GM19043 (cell line): ENCODE data around the gene SLC39A3.

ENCODE experiments used
- ATAC-seq: cut with Tn5 transposase; IDR thresholded peaks from one replicate; pipeline ENCODE4 v1.9.1; 2021; ENCODE audit warnings: low read depth; ENCODE audit not compliant: unreplicated experiment

The SLC39A3 gene

GRCh38 chr19:2769218-2769617, 29.4 kb upstream of the SLC39A3 start:
- no peak for ATAC-seq

DNA sequence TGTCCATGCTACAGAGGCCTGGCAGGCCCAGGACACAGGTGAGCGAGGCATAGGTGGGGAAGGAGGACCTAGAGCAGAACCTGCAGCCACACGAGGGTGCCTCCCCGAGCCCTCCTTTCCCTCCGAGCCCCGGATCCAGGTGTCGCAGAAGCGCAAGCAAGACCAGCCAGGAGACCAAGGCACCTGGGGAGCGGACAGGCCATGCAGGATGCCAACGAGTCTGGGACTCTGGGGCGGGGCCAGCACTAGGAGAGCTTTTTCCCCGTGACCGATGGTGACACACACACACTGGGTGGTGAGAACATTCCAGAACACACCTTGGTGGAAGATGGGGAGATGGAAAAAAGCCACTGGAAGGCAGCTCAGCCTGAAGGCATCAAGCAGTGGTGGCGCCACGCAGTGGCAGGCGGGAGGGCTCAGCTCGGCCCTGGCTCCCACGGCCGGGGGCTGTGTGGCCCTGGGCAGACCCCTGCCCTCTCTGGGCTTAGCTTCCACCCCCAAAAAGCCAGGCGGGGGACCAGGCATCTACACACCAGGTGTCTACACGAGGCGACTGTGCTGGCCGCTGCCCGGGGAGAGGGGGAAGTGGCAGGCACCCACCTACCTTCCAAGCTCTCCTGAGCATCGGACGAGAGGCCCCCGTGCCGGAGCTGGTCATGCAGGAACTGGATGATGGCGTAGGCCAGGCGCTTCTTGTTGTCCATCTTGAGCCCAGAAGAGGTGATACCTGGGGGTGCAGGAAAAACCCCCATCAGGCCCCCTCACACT, 28.7 kb upstream of the SLC39A3 start:
- ATAC-seq, result no peak

DNA sequence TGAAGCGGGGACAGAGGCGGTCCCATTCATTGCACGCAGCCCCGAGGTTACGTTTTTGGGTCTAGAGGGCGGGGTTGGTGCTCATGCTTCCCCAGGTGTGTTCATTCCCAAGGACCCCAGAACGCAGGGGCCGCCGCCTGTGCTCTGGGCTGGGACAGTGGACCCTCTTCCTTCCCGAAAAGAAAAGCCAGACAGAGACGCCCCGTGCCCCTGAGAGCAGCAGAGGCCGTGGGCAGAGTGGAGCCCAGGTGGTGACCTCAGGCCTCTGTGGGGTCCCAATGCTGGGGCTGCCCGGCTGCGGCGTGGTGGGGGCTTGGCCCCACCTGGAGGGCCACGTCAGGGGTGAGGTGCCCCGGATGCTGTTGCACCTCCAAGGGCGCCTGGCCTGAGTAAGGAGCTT, 27.9 kb upstream of the SLC39A3 start:
- ATAC-seq, result no peak

DNA sequence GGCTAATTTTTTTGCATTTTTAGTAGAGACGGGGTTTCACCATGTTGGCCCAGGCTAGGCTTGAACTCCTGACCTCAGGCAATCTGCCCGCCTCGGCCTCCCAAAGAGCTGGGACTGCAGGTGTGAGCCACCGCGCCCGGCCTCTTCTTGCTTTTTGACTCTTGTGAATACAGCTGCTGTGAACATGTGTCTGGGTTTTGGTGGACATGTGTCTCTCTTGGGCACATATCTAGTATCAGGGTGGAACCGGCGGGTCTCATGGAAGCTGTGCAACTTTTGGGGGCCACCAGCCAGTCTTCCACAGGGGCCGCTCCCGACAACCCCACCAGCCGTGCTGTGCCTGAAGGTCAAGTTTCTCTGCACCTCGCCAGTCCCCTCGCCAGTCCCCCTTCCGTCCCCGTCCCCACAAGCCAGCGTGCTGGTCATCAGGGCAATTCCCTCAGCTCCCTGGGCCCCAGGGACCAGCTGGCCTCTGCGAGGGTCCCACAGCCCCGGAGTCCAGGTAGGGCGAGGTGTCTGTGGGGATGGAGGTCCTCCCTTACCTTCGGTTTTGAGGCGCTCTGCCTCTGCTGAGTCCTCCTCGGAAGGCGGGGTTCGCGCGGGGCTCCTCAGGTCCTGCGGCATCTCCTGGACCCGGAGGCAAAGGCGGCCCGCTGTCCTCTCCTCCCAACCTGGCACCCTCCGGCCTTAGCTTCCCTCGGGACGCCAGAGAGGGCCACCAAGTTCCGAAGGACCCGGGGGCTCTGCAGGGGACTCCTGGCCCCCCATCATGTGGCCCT, 27.0 kb upstream of the SLC39A3 start:
- no peak for ATAC-seq

DNA sequence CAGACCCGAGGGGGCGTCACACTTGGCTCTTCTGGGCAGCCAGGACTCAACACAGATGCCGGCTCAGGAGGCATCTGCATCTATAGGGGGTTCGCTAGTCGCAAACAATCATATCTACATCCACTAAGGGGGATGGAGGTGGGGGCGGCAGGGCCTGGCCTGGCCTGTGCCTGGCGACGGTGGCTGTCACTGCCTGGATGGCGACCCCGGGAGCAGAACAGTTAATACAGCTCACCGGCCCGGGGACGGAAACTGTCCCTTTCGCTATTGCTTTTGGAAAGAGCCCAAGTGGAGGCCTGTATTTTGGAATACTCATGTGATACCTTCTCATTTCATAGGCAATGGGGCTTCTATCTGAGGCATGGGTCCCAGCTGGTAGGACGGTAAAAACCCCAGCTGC, 25.6 kb upstream of the SLC39A3 start:
- ATAC-seq, result no peak

GRCh38 chr19:2764945-2765344, 25.1 kb upstream of the SLC39A3 start:
- ATAC-seq, result no peak

GRCh38 chr19:2763687-2764086, 23.9 kb upstream of the SLC39A3 start:
- no peak for ATAC-seq

DNA sequence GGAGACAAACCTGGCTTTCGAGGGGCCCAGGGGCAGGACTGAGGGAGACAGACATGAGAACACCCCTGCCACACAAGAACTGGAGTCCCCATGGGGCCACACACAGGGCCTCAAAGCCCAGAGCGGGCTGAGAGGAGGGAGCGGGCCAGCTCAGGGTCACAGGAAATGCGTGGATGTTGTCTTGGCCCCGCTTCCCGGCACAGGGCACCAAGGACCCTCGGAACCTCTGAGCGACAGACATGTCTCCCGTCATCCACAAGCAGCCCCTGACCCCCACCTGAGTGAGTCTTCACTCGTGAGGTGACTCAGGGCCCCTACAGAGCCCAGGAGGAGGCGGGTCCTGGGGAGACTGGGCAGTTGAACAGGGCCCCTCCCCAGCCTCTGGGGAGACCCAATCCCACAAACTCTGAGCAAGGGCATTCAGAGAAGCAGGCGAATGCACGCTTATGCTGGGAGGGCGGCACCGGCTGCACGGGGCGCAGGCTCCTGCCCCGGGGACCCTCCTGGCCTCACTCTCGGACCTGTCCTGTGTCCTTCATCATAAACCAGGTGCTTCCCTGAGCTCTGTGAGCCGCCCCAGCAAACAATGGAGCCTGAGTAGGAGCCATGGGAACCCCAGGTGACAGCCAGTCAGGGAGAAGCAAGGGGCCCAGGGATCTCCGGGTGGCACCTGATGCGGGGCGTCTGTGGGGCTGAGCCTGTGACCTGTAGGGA, 23.1 kb upstream of the SLC39A3 start:
- ATAC-seq, result no peak

DNA sequence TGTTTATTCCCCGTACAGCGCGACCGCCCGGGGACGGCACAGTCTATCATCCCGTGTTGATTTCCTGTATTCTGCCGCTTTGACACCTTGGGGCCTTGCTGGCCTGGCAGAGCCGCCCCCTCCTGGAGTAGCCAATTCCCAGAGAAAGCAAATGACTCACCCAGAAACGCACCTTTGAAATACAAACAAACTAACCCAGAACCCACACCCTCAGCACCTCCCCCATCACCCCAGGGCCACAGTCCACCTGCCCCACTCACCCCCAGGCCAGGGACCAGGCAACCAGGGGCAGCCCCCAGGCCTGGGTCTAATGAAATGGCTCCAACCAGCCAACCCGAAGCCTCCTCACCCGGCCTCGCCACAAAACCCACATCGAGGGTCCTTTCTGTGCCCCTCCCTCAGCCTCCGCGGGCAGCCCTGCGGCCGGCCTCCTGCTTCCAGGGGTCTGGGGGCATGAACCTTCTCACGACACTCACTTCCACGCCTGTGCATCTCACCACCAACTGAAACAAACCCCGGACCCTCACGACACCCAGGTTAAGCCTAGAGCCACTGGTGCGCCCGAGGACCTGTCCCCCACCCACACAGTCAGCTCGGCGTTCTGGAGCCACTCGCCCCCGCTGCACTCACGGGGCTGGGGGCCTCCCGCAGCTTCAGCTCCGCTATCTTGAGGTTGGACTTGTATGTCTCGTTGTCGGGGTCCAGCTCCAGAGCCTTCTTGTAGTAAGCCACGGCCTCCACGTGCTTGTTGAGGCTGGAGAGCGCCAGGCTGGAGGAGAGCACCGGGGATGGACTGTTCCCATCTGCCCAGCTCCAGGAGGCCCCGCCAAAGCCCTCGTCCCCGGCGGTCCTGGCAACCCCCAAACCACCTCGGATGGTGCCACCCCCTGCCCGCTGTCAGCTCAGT, 22.3 kb upstream of the SLC39A3 start:
- ATAC-seq, result no peak

GRCh38 chr19:2761309-2761677, 21.5 kb upstream of the SLC39A3 start:
- no peak for ATAC-seq

- ATAC-seq, result no peak
Observed at GRCh38 chr19:2759965-2760364, 20.1 kb upstream of the SLC39A3 start.

GRCh38 chr19:2759362-2759761, 19.5 kb upstream of the SLC39A3 start:
- no peak for ATAC-seq

GRCh38 chr19:2758601-2759313, 18.9 kb upstream of the SLC39A3 start:
- no peak for ATAC-seq

GRCh38 chr19:2756921-2757881, 17.4 kb upstream of the SLC39A3 start:
- ATAC-seq, result no peak

DNA sequence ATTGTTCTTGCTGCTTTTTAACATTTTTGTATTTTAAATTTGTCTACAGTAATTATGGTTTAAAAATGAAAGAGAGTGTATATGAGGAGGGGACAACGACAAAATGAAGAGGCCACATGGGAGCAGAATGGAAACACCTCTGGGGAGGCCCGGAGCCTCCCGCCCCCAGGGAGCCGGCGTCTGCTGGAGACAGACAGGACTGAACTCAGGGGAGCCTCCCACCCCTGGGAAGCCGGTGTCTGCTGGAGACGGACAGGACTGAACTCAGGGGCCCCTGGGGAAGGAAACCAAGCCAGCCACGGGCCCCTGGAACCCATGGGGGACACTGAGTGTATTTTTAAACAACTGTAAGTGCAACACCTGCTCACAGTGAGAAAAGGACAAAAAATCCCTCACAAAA, 16.7 kb upstream of the SLC39A3 start:
- ATAC-seq, result no peak

DNA sequence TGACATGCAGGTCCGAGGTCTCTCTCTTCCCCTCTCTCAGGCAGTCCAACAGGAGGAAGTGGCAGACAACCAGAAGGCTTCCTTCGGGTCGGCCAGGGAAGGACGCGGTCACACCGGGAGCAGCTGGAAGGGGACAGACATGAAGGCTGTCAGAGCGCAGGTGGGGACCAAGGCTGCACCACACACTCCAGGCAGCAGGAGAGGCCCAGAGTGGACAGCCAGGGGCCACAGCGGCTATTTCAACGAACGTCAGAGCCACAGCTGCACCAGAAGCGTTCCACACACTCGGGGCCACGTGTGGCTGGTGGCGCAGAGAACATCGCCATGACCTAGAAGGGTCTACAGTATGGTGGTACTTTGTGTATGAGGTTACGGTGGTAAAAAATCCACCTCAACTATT, 16.0 kb upstream of the SLC39A3 start:
- no peak for ATAC-seq

- ATAC-seq, result no peak
Observed at GRCh38 chr19:2755448-2755705, 15.6 kb upstream of the SLC39A3 start.

DNA sequence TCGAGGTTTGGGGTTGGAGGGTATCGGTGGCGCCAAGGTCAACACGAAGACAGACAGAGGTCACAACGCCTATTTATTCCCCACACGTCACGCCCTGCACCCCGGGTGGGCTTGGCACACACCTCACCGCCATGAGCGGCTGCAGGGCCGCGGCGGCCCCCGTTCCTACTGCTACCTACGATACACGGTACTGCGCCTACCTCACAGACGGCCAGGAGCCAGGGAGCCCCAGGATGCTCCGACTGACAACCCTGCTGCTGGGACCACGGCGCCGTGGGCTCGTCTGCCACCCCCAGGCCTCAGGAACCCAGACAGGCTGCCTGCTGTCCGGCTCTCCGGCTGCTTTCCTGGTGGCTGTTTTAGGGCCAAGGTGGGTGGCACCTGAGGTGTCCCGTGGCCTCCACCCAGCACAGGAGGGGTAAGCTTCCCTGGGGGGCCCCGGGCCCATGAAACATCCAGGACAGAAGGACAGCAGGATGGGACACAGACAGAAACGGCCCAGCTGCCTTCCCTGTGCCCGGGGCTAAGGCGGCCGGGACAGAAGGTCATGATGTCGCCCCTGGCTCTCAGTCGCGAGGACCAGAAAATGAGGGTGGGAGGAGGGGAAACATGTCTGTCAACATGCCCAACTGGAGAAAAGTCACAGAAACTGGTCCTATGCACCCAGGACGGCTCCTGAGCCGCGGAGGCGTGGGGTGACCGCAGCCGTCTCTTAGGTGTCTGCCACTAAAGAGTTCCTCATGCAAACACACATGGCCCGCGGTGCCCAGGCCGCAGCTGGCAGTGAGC, 15.0 kb upstream of the SLC39A3 start:
- no peak for ATAC-seq
